ENCODE measurements around the gene GUCY2D. TPM values are rescaled to one million over a fixed set of nuclear protein-coding genes. Genes with fewer than 3 reads are reported as not detected.

The GUCY2D gene
- total RNA-seq, 1 donor from 2014 or later, result 2.6 TPM

DNA sequence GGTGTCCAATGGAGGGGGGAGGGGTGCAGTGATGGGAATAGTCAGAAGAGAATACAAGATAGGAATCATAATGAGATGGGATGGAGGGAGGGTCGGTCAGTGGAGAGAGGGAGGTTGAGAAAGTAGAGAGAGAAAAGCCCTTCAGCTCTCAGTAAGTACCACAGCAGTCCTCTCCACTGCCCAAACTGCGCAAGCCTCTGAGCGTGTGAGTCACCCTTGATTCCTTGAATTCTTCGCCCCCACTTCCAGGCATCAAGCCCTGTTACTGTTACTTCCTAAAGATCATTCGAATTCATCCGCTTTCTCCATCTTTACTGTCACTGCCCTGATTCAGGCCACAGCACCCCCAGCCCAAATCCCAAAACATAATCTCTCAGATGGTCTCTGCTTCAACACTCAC is 2.5 kb downstream of the GUCY2D start:
- Histone ChIP-seq H3K9me3 (no peaks in the 10 kb centered on the region), H3K27me3 (peaks cover 41% of the 10 kb centered on the region), H3K36me3 (no peaks in the 10 kb centered on the region), H3K4me1 (peaks cover 14% of the 10 kb centered on the region), H3K4me3 (no peak overlapping the region), H3K27ac (no peak overlapping the region)
- DNase-seq, result peak; percentile 59
- intact Hi-C loops (cut with DNase I), result no loop called here
- TF ChIP-seq, protein P1, sequence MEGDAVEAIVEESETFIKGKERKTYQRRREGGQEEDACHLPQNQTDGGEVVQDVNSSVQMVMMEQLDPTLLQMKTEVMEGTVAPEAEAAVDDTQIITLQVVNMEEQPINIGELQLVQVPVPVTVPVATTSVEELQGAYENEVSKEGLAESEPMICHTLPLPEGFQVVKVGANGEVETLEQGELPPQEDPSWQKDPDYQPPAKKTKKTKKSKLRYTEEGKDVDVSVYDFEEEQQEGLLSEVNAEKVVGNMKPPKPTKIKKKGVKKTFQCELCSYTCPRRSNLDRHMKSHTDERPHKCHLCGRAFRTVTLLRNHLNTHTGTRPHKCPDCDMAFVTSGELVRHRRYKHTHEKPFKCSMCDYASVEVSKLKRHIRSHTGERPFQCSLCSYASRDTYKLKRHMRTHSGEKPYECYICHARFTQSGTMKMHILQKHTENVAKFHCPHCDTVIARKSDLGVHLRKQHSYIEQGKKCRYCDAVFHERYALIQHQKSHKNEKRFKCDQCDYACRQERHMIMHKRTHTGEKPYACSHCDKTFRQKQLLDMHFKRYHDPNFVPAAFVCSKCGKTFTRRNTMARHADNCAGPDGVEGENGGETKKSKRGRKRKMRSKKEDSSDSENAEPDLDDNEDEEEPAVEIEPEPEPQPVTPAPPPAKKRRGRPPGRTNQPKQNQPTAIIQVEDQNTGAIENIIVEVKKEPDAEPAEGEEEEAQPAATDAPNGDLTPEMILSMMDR (IDR thresholded peaks at IDR 0.05), result no peak
- ATAC-seq, result peak; percentile 59

DNA sequence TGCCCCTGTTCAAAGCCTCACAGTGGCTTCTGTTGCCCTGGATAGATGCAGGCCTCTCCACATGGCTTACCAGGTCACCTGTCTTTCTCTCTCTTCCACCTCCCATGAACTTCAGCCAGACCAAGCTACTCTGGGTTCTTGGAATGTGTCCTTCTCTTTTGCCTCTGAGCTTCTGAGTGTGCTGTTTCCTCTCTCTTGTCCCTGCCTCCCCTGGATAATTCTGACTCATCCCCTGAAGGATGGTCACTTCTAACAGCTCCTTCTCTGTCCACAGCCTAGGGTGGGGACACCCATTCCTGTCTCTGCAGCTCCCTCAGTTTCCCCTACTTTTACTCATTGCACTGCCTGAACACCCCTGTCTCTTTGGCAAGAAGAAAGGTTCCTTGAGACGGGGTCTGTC is 2.9 kb downstream of the GUCY2D start:
- intact Hi-C loops (cut with DNase I), result no loop called here
- ATAC-seq (no peak), DNase-seq (peak; percentile 2)
- H3K9me3 ChIP-seq, result no peaks in the 10 kb centered on the region
- H3K4me1 ChIP-seq, result peaks cover 14% of the 10 kb centered on the region
- H3K4me3 ChIP-seq, result no peak overlapping the region
- TF ChIP-seq, protein P1 (IDR thresholded peaks at IDR 0.05), result no peak
- H3K36me3 ChIP-seq, result no peaks in the 10 kb centered on the region
- H3K27ac ChIP-seq, result no peak overlapping the region
- peaks cover 36% of the 10 kb centered on the region for H3K27me3 ChIP-seq

DNA sequence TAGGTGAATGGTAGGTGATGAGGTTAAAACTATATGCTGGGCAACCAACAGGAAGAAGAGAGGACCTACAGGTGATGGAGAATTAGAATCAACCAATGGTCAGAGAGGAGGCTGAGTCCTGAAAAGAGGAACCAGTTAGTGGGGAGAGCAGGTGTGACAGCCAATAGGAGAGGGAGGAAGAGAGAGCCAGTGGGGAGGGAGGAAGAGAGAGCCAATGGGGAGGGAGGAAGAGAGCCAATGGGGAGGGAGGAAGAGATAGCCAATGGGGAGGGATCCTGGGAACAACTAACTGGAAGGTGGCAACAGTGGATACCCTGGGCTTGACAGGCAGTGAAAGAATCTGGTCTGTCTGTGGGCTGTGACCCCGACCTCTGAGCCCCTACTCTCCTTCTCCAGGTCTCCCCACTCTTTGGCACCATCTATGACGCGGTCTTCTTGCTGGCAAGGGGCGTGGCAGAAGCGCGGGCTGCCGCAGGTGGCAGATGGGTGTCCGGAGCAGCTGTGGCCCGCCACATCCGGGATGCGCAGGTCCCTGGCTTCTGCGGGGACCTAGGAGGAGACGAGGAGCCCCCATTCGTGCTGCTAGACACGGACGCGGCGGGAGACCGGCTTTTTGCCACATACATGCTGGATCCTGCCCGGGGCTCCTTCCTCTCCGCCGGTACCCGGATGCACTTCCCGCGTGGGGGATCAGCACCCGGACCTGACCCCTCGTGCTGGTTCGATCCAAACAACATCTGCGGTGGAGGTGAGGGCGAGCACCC is 3.7 kb downstream of the GUCY2D start:
- intact Hi-C loops (cut with DNase I), result no loop called here
- TF ChIP-seq, protein P1 (IDR thresholded peaks at IDR 0.05), result no peak
- DNase-seq (peak; percentile 61), ATAC-seq (peak; percentile 9)
- Histone ChIP-seq H3K27ac (no peak overlapping the region), H3K4me3 (no peak overlapping the region), H3K9me3 (no peaks in the 10 kb centered on the region), H3K4me1 (peaks cover 14% of the 10 kb centered on the region), H3K36me3 (no peaks in the 10 kb centered on the region), H3K27me3 (peaks cover 28% of the 10 kb centered on the region)

DNA sequence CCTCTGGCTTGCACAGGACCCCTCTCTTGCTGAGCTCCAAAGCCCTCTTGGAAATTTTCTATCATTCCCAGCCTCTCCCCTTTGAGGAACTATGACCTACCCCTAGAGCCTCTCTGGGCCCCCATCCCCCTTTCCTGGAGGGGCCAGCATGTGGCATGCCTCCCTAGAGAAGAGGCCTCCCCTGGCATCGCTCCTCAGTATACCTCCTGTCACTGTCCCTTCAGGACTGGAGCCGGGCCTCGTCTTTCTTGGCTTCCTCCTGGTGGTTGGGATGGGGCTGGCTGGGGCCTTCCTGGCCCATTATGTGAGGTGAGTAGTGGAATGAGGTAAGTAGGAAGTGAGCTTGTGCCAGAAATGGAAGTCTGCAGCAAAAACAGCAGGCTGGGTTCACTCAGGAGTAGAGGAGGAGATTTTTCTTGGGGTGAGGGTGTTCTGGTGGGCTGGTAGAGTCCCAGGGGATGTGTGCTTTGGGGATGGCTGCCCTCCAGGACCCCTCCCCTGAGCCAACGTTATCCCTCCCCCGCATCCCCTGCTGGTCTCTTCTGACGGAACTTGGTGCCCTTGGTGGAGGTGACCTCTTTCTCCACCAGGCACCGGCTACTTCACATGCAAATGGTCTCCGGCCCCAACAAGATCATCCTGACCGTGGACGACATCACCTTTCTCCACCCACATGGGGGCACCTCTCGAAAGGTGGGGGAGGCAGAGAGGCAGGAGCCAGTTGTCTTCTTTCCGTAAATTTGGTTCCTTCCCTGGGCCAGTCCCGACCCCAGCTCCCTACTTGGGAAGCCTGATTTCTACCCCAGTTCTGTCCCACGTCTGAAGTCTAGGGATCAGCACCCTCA is 4.6 kb downstream of the GUCY2D start:
- peaks cover 19% of the 10 kb centered on the region for H3K27me3 ChIP-seq
- TF ChIP-seq, protein P1 (IDR thresholded peaks at IDR 0.05), result no peak
- no peaks in the 10 kb centered on the region for H3K36me3 ChIP-seq
- ATAC-seq (no peak), DNase-seq (peak; percentile 52)
- H3K4me3 ChIP-seq, result no peak overlapping the region
- H3K27ac ChIP-seq, result no peak overlapping the region
- intact Hi-C loops (cut with DNase I), result no loop called here
- H3K9me3 ChIP-seq, result no peaks in the 10 kb centered on the region
- H3K4me1 ChIP-seq, result peaks cover 14% of the 10 kb centered on the region

DNA sequence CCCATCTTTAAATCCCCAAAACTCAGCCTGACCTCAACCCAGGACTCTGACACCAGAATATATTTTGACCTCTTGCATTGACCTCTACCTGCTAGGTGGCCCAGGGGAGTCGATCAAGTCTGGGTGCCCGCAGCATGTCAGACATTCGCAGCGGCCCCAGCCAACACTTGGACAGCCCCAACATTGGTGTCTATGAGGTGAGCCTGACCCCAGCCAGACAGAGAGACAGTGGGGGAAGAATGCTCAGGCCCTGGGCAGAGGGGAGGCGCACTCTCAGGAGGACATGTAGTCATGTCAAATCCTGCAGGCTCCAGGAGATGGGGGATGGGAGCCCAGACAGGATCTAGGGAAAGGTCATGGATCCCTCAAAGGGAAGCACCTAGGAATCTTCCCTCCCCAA is 5.4 kb downstream of the GUCY2D start:
- Histone ChIP-seq H3K4me1 (peaks cover 7% of the 10 kb centered on the region), H3K36me3 (no peaks in the 10 kb centered on the region), H3K27me3 (peaks cover 12% of the 10 kb centered on the region), H3K27ac (no peak overlapping the region), H3K9me3 (no peaks in the 10 kb centered on the region), H3K4me3 (no peak overlapping the region)
- peak; percentile 38 for DNase-seq
- ATAC-seq, result no peak
- TF ChIP-seq, protein P1 (IDR thresholded peaks at IDR 0.05), result no peak
- intact Hi-C loops (cut with DNase I), result no loop called here

All from upper lobe of right lung (tissue), 1 donor.